T-cell (primary cell): ENCODE results near the gene CELF4. TPM values are rescaled to one million over a fixed set of nuclear protein-coding genes. Genes with fewer than 3 reads are reported as not detected.

ENCODE experiments used
- ATAC-seq, 4 experiments: fragments of 200-7000 bp in 3 of 4; fragments of 150-1000 bp in 1 of 4; cut with Tn5 transposase; replicated peaks in 1 of 4; 1 replicate in 3 of 4; 2 replicates in 1 of 4; pipeline ENCODE4 v1.10.0; 2021; ENCODE audit warnings: moderate library complexity in 3 of 4, mild to moderate bottlenecking in 2 of 4, moderate number of reproducible peaks in 1 of 4
- CTCF ChIA-PET, 2 donors: fragments of 300-600 bp; sonication (Branson Sonifier 250); formaldehyde crosslinking; loops; one replicate each; lab custom pipeline; 2022; ENCODE audit warnings: antibody characterized with exemption in 2 of 2; lab: Charles Lee
- POLR2A ChIA-PET, 2 donors: fragments of 300-600 bp; sonication (Branson Sonifier 250); formaldehyde crosslinking; loops; one replicate each; lab custom pipeline; 2022; ENCODE audit warnings: antibody characterized with exemption in 2 of 2; lab: Charles Lee
- DNase-seq, 35 experiments: peaks; one replicate each; pipeline versions ENCODE4 v3.0.0 to v3.0.0-alpha.2; 2013 to 2023
- H3K27ac ChIP-seq: one replicate; pipeline ENCODE4 v1.5.1; 2013; ENCODE audit warnings: low read length
- H3K27me3 ChIP-seq, 2 experiments: replicated peaks in 1 of 2; 1 replicate in 1 of 2; 2 replicates in 1 of 2; pipeline versions ENCODE4 v1.6.1 to v1.7.0; 2013; ENCODE audit warnings: low read length in 1 of 2, mixed read lengths in 1 of 2; ENCODE audit not compliant: control insufficient read depth in 2 of 2, insufficient read depth in 2 of 2; ENCODE audit errors: extremely low read depth in 1 of 2
- H3K36me3 ChIP-seq, 2 donors: 1 replicate in 1 of 2; 2 replicates in 1 of 2; pipeline versions ENCODE4 v1.6.1 to v1.7.0; 2013; ENCODE audit warnings: low read length in 1 of 2; ENCODE audit not compliant: control insufficient read depth in 2 of 2, insufficient read depth in 1 of 2; ENCODE audit errors: extremely low read depth in 1 of 2
- H3K4me1 ChIP-seq, 2 experiments: 1 replicate in 1 of 2; 2 replicates in 1 of 2; pipeline versions ENCODE4 v1.6.1 to v1.7.0; 2013; ENCODE audit warnings: low read length in 2 of 2, mixed read lengths in 1 of 2; ENCODE audit not compliant: insufficient read depth in 2 of 2, control insufficient read depth in 1 of 2; ENCODE audit errors: extremely low read depth in 1 of 2
- H3K4me3 ChIP-seq, 2 donors: 1 replicate in 1 of 2; 2 replicates in 1 of 2; pipeline versions ENCODE4 v1.5.1 to v1.7.0; 2013; ENCODE audit warnings: mild to moderate bottlenecking in 2 of 2, low read length in 1 of 2, moderate library complexity in 1 of 2; ENCODE audit not compliant: control insufficient read depth in 1 of 2; ENCODE audit errors: extremely low read depth in 1 of 2
- H3K9me3 ChIP-seq: 2 replicates; pipeline ENCODE4 v1.7.0; 2013
- H3K27ac Mint-ChIP-seq, 2 donors: one replicate each; pipeline ENCODE4 v1.8.0; 2020 to 2021; ENCODE audit warnings: mild to moderate bottlenecking in 2 of 2, mixed read lengths in 2 of 2
- H3K27me3 Mint-ChIP-seq, 2 donors: one replicate each; pipeline ENCODE4 v1.8.0; 2021 to 2022; ENCODE audit warnings: mixed read lengths in 2 of 2
- H3K36me3 Mint-ChIP-seq: one replicate; pipeline ENCODE4 v1.8.0; 2021; ENCODE audit warnings: mixed read lengths
- H3K4me1 Mint-ChIP-seq, 3 donors: one replicate each; pipeline ENCODE4 v1.8.0; 2020 to 2022; ENCODE audit warnings: mixed read lengths in 3 of 3, mild to moderate bottlenecking in 1 of 3
- H3K4me3 Mint-ChIP-seq, 3 donors: one replicate each; pipeline ENCODE4 v1.8.0; 2020 to 2022; ENCODE audit warnings: mild to moderate bottlenecking in 3 of 3, mixed read lengths in 3 of 3, moderate library complexity in 3 of 3
- H3K9me3 Mint-ChIP-seq, 3 donors: one replicate each; pipeline ENCODE4 v1.8.0; 2020 to 2022; ENCODE audit warnings: mixed read lengths in 3 of 3
- WGBS: methylation state at CpG from one replicate; pipeline ENCODE4 v1.1.5; 2013; ENCODE audit warnings: missing lambda C conversion rate; ENCODE audit not compliant: insufficient coverage; 5-methylcytosine and 5-hydroxymethylcytosine counted together
- total RNA-seq, 35 experiments: library from RNA in 6 of 35; stranded (reverse) in 6 of 35; fragments of 120-200 nt in 1 of 35; gene quantifications; one replicate each; pipeline versions ENCODE4 v1.2.1 to v1.2.4 and lab custom pipeline; 2013 to 2026

The CELF4 gene
- total RNA-seq, 5 donors from 2014 or later (not counting 1 experiment from before 2014, with no cell fraction given): not detected

GRCh38 chr18:37457753-37458152 lies 107.8 kb downstream of the CELF4 start:
- no peaks in the 10 kb centered on the region for H3K36me3 ChIP-seq
- no peaks in the 10 kb centered on the region for H3K36me3 Mint-ChIP-seq
- ChIA-PET CTCF (no interaction called here), POLR2A (no interaction called here)
- no peaks in the 10 kb centered on the region for H3K9me3 ChIP-seq
- H3K4me3 Mint-ChIP-seq: no peak overlapping the region
- no peak overlapping the region for H3K4me3 ChIP-seq
- no peaks in the 10 kb centered on the region for H3K4me1 Mint-ChIP-seq
- H3K27ac Mint-ChIP-seq: no peak overlapping the region
- H3K27ac ChIP-seq: no peak overlapping the region
- 48% methylated on average over 7 of the region's 8 CpGs for WGBS
- H3K27me3 Mint-ChIP-seq: peaks cover 3 to 12% of the 10 kb centered on the region in 2 donors
- H3K9me3 Mint-ChIP-seq: no peaks in the 10 kb centered on the region
- peaks cover 0 to 12% of the 10 kb centered on the region in 2 experiments for H3K27me3 ChIP-seq
- DNase-seq: no peak
- H3K4me1 ChIP-seq: no peaks in the 10 kb centered on the region
- ATAC-seq: no peak

GRCh38 chr18:37457341-37457740 lies 108.3 kb downstream of the CELF4 start:
- H3K36me3 ChIP-seq: no peaks in the 10 kb centered on the region
- no peaks in the 10 kb centered on the region for H3K4me1 ChIP-seq
- H3K36me3 Mint-ChIP-seq: no peaks in the 10 kb centered on the region
- H3K4me3 ChIP-seq: no peak overlapping the region
- CTCF ChIA-PET: no interaction called here
- H3K27me3 Mint-ChIP-seq: peaks cover 3 to 10% of the 10 kb centered on the region in 2 donors
- WGBS: 79% methylated on average over 2 of the region's 3 CpGs
- POLR2A ChIA-PET: no interaction called here
- H3K27me3 ChIP-seq: peaks cover 0 to 11% of the 10 kb centered on the region in 2 experiments
- no peaks in the 10 kb centered on the region for H3K9me3 ChIP-seq
- no peak overlapping the region for H3K27ac ChIP-seq
- H3K4me1 Mint-ChIP-seq: no peaks in the 10 kb centered on the region
- H3K4me3 Mint-ChIP-seq: no peak overlapping the region
- ATAC-seq: no peak
- no peak overlapping the region for H3K27ac Mint-ChIP-seq
- no peak for DNase-seq
- H3K9me3 Mint-ChIP-seq: no peaks in the 10 kb centered on the region

DNA sequence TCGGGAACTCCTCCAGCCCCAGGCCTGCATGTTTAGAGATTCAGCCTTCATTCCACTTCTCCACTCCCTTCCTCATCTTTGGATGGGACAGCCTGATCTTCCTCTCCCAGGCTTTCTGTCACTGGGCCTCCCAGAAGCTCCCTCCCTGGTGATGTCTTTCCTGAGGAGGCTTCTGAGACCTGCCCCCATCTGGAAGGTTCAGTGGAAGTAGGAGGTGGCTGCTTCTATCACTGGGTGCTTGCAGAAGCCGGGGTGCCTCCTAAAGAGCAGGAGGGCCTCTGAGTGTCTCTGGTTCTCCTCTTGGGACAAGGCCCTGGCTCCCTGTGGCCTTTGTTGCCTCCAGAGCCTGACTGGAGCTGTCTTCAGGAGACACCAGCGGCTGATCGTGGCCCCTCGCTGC lies 108.7 kb downstream of the CELF4 start:
- DNase-seq (no peak), ATAC-seq (no peak)
- Histone ChIP-seq H3K27ac (no peak overlapping the region), H3K27me3 (peaks cover 0 to 9% of the 10 kb centered on the region in 2 experiments), H3K4me1 (no peaks in the 10 kb centered on the region), H3K4me3 (no peak overlapping the region), H3K36me3 (no peaks in the 10 kb centered on the region), H3K9me3 (no peaks in the 10 kb centered on the region)
- Mint-ChIP-seq H3K27me3 (peaks cover 3 to 9% of the 10 kb centered on the region in 2 donors), H3K36me3 (no peaks in the 10 kb centered on the region), H3K9me3 (no peaks in the 10 kb centered on the region), H3K4me3 (no peak overlapping the region), H3K27ac (no peak overlapping the region), H3K4me1 (no peaks in the 10 kb centered on the region)
- POLR2A ChIA-PET: no interaction called here
- CTCF ChIA-PET: no interaction called here
- 66% methylated on average over 5 of the region's 5 CpGs for WGBS

- Mint-ChIP-seq H3K27ac (no peak overlapping the region), H3K27me3 (peaks cover 3 to 9% of the 10 kb centered on the region in 2 donors), H3K4me1 (no peaks in the 10 kb centered on the region), H3K4me3 (no peak overlapping the region), H3K9me3 (no peaks in the 10 kb centered on the region), H3K36me3 (no peaks in the 10 kb centered on the region)
- H3K9me3 ChIP-seq: no peaks in the 10 kb centered on the region
- POLR2A ChIA-PET: no interaction called here
- H3K4me1 ChIP-seq: no peaks in the 10 kb centered on the region
- DNase-seq (no peak), ATAC-seq (no peak)
- 83% methylated on average over 5 of the region's 5 CpGs for WGBS
- no peaks in the 10 kb centered on the region for H3K36me3 ChIP-seq
- CTCF ChIA-PET: no interaction called here
- no peak overlapping the region for H3K4me3 ChIP-seq
- no peak overlapping the region for H3K27ac ChIP-seq
- peaks cover 0 to 9% of the 10 kb centered on the region in 2 experiments for H3K27me3 ChIP-seq
Observed at GRCh38 chr18:37456395-37456794, 109.2 kb downstream of the CELF4 start.

DNA sequence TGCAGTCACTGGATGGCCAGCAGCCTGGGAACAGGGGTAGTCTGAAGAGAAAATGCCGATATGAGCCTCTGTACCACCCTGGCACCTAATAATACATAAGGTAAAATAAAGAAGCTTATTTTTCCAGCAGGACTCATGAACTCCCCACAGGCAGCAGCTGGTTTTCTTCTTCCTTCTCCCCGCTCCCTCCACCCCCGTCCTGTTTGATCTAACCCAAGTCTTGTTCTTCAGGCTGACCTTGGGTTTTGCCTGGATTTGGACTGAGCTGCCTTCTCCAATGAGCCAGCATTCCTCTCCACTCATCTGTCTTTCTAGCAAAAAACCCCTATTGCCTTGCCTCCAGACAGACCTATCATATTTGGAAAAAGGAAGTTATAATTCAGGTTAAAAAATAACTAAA lies 111.8 kb downstream of the CELF4 start:
- WGBS: 71% methylated on average over 2 of the region's 3 CpGs

GRCh38 chr18:37452682-37453385 lies 112.8 kb downstream of the CELF4 start:
- Histone ChIP-seq H3K4me3 (no peak overlapping the region), H3K36me3 (no peaks in the 10 kb centered on the region), H3K4me1 (no peaks in the 10 kb centered on the region), H3K27me3 (peaks cover 0 to 9% of the 10 kb centered on the region in 2 experiments), H3K9me3 (no peaks in the 10 kb centered on the region), H3K27ac (no peak overlapping the region)
- no peak for ATAC-seq
- Mint-ChIP-seq H3K36me3 (no peaks in the 10 kb centered on the region), H3K27me3 (peaks cover 0 to 4% of the 10 kb centered on the region in 2 donors), H3K4me3 (no peak overlapping the region), H3K4me1 (no peaks in the 10 kb centered on the region), H3K9me3 (no peaks in the 10 kb centered on the region), H3K27ac (no peak overlapping the region)
- DNase-seq: no peak
- 63% methylated on average over 3 of the region's 4 CpGs for WGBS
- CTCF ChIA-PET: no interaction called here
- POLR2A ChIA-PET: no interaction called here

More for the DNA sequence above, 111.8 kb downstream of the CELF4 start:
- Histone ChIP-seq H3K4me3 (no peak overlapping the region), H3K27ac (no peak overlapping the region), H3K27me3 (peaks cover 0 to 9% of the 10 kb centered on the region in 2 experiments), H3K4me1 (no peaks in the 10 kb centered on the region), H3K36me3 (no peaks in the 10 kb centered on the region), H3K9me3 (no peaks in the 10 kb centered on the region)
- ATAC-seq (no peak), DNase-seq (no peak)
- Mint-ChIP-seq H3K9me3 (no peaks in the 10 kb centered on the region), H3K27ac (no peak overlapping the region), H3K4me1 (no peaks in the 10 kb centered on the region), H3K4me3 (no peak overlapping the region), H3K27me3 (peaks cover 0 to 4% of the 10 kb centered on the region in 2 donors), H3K36me3 (no peaks in the 10 kb centered on the region)
- ChIA-PET POLR2A (no interaction called here), CTCF (no interaction called here)
